ENCODE results near the gene PEDS1. TPM values are rescaled to one million over a fixed set of nuclear protein-coding genes. Genes with fewer than 3 reads are reported as not detected.

The PEDS1 gene
- total and polyA plus RNA-seq, 12 donors: 18.7 to 39.1 (median 29.8) TPM

DNA sequence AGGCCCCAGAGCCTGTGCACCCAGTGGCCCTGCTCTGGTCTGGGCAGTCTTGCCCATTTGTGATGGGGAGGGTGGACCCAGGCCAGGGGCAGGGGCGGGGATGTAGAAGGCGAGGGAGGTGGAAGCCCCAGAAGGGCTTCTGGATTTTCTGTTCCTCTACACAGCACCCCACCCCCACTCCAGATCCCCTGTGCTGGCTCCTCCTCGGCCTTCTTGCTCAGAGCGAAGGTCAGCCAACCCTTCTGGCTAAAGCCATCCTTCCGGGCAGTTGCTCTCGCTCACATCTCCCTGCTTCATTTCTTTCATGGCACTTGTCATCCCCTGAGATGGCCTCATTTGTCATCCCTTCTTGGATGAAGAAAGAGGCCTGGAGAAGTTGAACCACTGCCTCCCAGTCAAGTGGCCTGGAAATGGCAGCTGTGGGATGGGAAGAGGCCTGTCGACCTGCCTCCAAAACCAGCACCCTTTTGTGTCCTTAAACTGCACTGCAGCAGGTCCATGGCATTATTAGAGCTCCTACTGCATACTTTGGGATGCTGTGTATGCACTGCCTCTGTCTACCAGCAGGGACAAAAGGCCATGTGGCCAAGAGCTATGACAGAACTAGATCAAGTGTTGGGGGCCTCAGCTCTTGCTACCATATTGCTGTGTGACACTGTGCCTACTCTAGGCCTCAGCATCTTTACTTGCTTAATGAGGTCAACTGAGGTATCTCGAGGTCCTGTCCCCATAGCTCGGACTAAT lies 19.9 kb downstream of the PEDS1 start:
- peaks cover 31 to 54% of the 10 kb centered on the region in 2 donors for H3K4me1 ChIP-seq (replicated peaks in 1 of 2)
- no peaks in the 10 kb centered on the region for H3K9me3 ChIP-seq (replicated peaks in 1 of 3)
- H3K36me3 ChIP-seq (replicated peaks in 1 of 2): peaks cover 0 to 21% of the 10 kb centered on the region in 2 donors
- peak; percentile 69 to 86 (median 82) for DNase-seq
- H3K27me3 ChIP-seq: no peaks in the 10 kb centered on the region
- H3K4me3 ChIP-seq: no peak overlapping the region
- intact Hi-C loops (cut with DNase I): no loop called here
- TF ChIP-seq POLR2A (IDR thresholded peaks at IDR 0.05): no peak
- peak in 4 of 6 experiments; percentile 19 to 31 (median 29) for TF ChIP-seq CTCF (IDR thresholded peaks at IDR 0.05)
- WGBS, 4 donors: 38 to 70% (median 59%) methylated on average over 7 to 9 of the region's 9 CpGs
- peak overlapping the region in 4 of 5 donors; percentile 23 to 69 (median 28) for H3K27ac ChIP-seq

DNA sequence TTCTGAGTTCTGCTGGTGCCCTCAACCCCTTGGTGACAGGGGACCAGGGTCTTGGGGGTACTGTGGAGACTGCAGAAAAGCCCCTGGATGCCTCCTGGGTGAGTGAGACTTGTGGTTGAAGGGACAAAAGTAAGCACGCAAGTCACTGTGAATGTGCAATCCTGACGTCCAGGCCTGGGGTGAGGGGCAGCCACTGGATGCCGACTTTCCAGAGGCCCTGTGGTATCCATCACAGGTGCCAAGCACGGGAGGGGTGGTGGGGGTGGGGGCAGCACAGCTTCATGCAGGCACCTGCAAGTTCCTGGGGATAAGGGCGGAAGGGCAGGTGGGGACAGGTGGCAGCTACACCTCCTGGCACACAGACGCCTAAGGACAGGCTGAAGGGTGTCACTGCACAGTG lies 20.5 kb downstream of the PEDS1 start:
- Histone ChIP-seq H3K9me3 (replicated peaks in 1 of 3) (no peaks in the 10 kb centered on the region), H3K36me3 (replicated peaks in 1 of 2) (peaks cover 0 to 27% of the 10 kb centered on the region in 2 donors), H3K4me1 (replicated peaks in 1 of 2) (peaks cover 25 to 48% of the 10 kb centered on the region in 2 donors), H3K27me3 (no peaks in the 10 kb centered on the region), H3K4me3 (no peak overlapping the region), H3K27ac (peak overlapping the region in 3 of 5 donors; percentile 23 to 69 (median 28))
- 41 to 75% (median 57%) methylated on average over 4 to 6 of the region's 6 CpGs for WGBS, 4 donors
- peak in 2 of 7 donors; percentile 54 to 63 for DNase-seq
- no peak for TF ChIP-seq POLR2A (IDR thresholded peaks at IDR 0.05)
- no peak for TF ChIP-seq CTCF (IDR thresholded peaks at IDR 0.05)
- intact Hi-C loops (cut with DNase I): no loop called here

DNA sequence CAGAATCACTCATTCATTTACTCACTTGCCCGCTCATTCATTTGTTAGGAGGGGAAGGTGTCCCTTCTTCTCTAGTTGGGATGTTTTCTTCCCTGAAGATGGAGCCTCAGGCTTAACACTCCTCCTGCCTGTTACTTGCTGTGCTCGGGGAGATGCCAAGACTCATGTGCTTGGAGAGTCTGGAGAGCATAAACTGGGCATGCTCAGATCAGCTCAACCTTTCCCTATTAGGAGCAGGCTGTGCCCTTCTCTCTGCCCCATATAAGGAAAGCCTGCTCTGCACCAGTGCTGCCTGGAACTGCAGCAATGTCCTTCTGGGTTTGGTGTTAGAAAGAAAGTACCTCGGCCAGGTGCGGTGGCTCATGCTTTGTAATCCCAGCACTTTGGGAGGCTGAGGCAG lies 22.5 kb downstream of the PEDS1 start:
- H3K27ac ChIP-seq: peak overlapping the region in 2 of 5 donors; percentile 1 to 4
- H3K36me3 ChIP-seq (replicated peaks in 1 of 2): peaks cover 0 to 40% of the 10 kb centered on the region in 2 donors

GRCh38 chr20:50130356-50130723 lies 23.2 kb downstream of the PEDS1 start:
- Histone ChIP-seq H3K4me3 (no peak overlapping the region), H3K27ac (peak overlapping the region in 2 of 5 donors; percentile 1 to 4), H3K4me1 (replicated peaks in 1 of 2) (peaks cover 21 to 36% of the 10 kb centered on the region in 2 donors), H3K27me3 (no peaks in the 10 kb centered on the region), H3K9me3 (replicated peaks in 1 of 3) (no peaks in the 10 kb centered on the region), H3K36me3 (replicated peaks in 1 of 2) (peaks cover 0 to 43% of the 10 kb centered on the region in 2 donors)
- intact Hi-C loops (cut with DNase I): no loop called here
- 48 to 100% (median 83%) methylated on average over 1 of the region's 1 CpG for WGBS, 4 donors
- TF ChIP-seq CTCF (IDR thresholded peaks at IDR 0.05): no peak
- TF ChIP-seq POLR2A (IDR thresholded peaks at IDR 0.05): no peak
- DNase-seq: no peak

More for the DNA sequence above, 22.5 kb downstream of the PEDS1 start:
- Histone ChIP-seq H3K4me3 (no peak overlapping the region), H3K4me1 (replicated peaks in 1 of 2) (peaks cover 21 to 40% of the 10 kb centered on the region in 2 donors), H3K27me3 (no peaks in the 10 kb centered on the region), H3K9me3 (replicated peaks in 1 of 3) (no peaks in the 10 kb centered on the region)
- intact Hi-C loops (cut with DNase I): no loop called here
- TF ChIP-seq CTCF (IDR thresholded peaks at IDR 0.05) (no peak), POLR2A (IDR thresholded peaks at IDR 0.05) (no peak)
- 56 to 78% (median 66%) methylated on average over 3 to 4 of the region's 4 CpGs for WGBS, 4 donors
- peak in 4 of 7 donors; percentile 49 to 67 (median 57) for DNase-seq
